OCI-M1 (cell line): ENCODE data around the gene USP51.
A peak's percentile ranks its signal among the peaks of the same experiment; 100 is the strongest.
"Not testable (repeated sequence)": the region's sequence is repeated elsewhere in the genome, so short reads cannot be mapped to it uniquely, and the experiment has no call there.

Source experiments
- DNase-seq: peaks from one replicate; lab custom pipeline; 2025; lab: John Stamatoyannopoulos, UW

The USP51 gene

DNA sequence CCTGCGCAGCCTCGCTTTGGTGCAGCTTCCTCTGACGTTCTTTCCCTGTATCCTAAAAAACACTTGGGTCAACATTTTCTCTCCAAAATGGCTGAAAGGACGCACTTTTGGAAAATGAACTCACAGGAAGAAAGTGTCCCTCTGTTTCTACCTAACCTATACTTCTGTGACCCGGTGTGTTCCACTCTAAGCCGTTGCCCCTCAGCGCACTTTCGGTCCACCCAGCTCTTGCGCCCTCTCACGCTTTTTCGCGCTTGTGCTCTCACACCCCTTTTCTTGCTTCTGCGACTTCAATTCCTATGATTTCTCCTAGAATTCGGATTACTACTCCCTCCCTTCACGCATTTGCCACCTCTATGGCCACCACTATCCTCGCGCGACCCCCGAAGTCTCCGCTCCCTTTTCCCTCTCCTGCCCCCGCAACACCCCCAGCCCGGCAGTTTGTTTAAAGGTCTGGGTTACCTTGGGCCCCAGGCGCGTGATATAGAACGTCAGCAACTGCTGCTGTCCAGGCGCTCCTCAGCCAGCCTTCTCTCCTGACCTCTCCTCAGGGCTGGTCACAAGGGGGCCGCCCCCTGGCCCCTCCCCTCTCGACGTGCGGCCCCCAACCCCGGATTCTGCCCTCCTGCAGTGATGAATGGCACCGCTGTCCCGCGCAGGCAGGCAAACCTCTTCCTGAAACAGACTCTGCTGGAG lies at the start of gene USP51:
Gene USP51 (minus strand): TSS at position 535 of the 696 bp plus-strand sequence. CDS start 909 bp downstream, outside the sequence.
- DNase-seq = peak; percentile 81

DNA sequence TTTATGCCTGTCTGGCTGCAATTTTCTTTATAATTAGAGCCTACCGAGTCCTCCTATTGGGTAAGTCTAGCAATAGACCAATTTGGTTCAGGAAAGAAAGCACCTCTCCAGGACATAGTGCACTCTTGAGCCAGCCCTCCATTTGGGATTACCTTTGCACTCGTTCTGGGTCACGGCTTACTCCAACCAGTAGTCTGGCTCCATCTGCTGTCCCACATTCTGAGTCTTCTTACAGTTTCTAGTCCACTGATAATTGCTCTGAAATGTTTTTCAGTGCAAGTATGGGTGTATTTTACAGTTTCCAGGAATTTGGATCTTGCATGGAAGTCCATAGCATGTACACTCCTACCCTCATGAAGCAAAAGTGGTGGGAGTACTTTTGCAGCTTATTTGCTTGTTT lies 34.8 kb upstream of the USP51 start:
- DNase-seq = peak; percentile 23

DNA sequence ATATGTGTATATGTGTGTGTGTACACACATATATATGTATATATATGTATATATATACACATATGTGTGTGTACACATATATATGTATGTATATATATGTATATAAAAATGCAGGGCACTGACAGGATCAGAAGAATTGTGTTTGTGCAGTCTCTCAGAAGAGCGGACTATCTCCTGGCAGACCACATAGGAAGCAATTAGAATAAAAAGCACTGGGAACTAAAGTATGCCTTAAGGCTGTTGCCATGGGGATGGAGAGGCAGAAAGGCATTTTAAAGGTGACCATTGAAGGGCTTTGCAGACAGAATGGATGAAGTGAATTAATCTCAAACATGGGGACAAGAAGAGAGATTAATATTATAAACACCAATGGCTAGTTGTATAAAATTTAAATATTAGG lies 33.7 kb upstream of the USP51 start:
- DNase-seq = no peak

DNA sequence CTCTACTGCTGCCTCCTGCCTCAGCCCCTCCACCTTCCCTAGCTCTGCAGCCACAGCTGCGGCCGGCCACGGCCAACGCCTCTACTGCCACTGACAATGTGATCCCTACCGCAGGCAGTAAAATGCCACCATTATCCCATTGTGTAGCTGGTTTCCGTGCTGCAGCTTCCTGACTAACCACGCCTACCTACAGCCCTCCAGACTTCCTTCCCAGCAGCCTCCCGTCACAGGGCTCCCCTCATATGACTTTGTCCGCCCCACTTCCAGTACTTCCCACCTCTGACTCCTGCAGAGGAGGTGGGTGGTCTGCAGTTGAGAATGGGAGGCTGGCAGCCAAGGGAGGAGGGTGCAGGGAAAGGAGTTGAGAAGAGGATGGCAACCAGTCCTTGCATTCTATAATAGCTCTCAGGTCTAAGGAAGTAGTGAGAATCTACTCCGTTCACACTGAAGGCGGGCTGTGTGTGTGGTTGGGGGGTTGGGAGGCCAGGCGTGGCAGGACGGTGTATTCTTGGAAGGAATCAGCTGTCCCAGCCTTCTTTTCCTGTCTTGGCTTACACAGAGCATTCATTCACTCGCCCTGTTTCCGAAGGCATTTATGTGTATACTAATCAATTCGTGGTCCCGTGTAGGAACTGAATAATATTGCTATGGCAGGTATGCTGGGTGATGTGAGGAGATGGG lies 33.1 kb upstream of the USP51 start:
- DNase-seq = no peak

DNA sequence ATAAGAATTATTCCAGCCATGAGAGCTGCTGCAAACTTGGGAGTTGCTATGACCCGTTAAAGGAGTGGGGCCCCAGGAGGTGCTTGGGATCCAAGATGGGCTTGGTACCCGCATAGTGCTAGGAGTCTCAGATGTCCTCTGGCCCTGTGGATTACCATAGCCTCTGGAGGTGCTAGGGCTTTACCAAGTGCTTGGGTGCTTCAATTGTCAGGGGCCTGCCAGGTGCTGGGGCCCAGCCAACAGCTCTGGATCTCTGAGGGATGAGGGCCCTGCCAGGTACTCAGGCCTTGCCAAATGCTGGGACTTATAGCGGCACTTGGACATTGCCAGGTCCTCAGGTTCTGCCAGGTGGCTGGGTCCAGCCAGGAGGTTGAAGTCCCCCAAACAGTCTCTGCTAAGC lies 32.0 kb upstream of the USP51 start:
- DNase-seq = no peak

DNA sequence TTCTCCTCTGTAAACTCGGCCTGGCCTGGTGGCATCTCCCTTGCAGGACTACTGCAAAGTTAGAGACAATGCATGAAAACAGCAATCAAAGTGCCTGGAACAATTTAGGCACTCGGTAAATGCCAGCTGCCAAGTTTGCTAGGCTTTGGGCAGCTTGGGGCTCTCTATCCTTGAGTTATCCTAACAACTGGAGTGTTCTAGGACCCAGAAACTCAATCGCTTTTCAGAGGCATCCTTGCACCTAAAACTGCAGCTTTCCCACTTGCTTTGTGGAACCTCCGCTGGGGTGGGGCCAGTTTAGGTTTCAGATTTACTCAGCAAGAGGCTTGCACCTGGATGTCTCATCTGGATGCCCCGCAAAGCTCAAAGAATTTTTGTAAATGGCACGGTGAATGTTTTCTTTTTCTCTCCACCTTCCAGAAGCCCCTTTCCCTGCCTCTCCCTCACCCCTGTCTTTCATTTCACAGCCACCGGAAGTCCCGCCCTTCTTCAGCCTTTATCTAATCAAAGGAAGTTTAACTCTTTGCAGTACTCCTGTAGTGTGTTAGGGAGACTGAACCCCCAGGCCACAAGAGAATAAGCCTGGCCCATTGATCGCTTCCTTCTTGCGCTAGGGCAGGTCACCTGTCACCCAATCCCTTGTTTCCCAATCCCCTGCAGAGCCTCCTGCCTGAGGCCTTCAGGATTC lies 27.3 kb upstream of the USP51 start:
- not testable (repeated sequence) for DNase-seq

DNA sequence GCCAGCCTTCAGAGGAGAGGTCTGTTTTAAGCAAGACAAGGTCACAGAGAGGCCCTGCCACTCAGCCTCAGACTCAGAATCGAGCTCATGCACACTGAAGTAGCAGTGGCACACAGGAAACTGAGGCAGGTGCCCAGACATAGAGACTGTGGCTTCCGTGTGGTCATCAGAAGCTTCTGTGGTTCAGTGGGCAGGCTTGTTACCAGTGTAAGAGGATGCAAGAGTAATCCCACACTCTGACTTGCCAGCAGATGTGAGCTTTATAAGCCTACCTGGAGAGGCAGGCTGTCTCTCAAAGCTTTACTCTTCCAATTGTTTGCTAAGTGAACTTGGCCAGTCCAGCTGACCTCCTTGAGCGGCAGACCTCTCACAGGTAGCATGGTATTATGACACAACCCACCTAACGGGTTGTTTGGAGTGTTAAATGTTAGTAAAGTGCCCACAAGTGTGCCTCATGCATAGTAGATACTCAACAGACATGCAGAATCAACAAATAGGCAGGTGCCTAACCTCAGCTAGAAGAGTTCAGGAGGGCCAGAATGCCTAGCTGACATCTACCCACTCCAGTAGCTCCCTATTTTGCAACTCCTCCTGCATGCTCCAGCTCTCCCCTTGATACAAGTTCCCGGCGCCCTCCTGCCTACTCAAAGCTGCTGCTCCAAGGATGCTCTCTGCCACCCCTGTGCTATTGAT lies 23.5 kb upstream of the USP51 start:
- DNase-seq = not testable (repeated sequence)

DNA sequence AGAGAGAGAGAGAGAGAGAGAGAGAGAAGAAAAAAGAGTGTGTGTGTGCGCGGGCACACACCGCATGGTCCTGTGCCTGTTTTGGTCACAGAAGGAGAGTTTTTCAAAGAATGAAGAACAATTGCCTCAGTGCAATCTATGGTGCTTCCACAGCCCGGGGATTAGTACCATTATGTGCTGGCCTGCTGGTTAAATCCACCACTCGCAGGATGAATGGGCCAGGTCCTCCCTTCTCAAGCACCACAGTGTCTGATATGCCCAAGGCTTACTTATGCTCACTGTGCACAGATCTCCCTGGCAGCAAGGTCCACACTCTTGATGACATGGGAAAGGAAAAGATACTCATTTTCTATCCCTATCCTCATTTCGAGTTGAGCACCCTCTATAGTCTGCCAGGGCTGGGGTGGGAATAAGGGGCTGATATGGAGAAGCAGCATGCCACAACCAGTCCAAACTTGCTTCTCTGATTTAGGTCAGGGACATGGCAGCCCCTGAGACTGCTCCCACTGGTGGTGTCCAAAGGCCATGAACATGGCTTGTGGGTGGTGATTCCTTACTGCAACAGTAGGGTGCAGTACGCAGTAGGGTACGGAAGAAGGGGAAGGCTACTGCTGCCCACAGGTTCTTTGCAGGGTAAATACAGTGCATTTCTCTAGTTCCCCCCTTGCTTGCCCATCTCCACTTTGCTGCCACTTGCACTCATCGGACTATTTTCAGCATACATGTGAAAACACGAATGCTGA lies 18.9 kb upstream of the USP51 start:
- not testable (repeated sequence) for DNase-seq

DNA sequence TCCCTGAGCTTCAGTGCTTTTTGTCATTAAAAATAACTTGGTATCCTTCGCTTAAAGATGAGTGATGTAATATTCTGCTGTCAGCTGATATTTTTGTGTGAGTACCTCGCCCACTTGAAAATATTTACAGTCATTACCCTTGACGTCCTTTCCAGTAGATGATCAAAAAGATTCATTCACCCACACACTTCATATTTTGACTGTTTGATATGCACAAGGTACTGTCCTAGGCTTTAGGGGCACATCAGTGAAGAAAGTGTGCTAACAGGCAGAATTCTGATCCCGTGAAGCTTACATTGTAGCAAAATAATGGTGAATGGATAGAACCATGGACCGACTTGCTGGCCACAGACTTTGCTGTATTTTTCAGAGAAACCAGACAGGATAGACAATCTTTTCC lies 18.1 kb upstream of the USP51 start:
- not testable (repeated sequence) for DNase-seq

DNA sequence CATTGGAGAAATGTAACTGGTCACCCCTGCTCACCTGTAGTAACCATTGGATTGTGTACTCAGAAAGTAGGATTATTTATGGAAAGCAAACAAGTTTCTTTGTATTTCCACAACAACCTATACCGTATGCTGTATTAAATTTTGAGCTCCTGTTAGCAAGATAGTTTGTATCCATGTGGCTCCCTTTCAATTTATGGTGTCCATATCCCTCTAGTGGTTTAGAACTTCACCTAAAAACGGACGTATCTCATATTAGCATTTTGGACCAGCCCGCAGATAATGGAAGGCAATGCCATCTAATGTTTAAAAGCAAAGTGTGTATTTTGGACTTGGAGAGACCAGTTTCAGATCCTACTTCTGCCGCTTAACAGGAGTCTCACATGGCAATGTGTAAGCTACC lies 17.4 kb upstream of the USP51 start:
- DNase-seq = not testable (repeated sequence)

DNA sequence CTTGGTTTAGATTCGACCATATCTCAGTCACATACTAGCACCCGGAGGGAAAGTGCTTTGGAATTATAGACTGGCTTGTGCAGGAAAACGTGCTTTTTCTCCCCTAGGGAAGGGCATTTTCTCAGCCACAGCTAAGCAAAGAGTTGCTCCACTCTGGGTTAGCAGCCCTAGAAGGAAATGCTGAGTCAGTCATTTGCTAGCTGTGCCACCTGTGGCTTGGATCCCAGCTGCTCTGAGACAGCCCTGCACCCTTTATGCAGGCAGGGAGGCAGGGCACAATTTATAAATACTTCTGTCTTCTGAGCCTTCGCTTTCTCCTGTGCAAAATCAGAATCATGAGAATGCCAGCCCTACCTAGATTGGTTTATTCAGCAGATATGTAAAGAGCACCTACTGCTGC lies 1.3 kb upstream of the USP51 start:
- DNase-seq = no peak

DNA sequence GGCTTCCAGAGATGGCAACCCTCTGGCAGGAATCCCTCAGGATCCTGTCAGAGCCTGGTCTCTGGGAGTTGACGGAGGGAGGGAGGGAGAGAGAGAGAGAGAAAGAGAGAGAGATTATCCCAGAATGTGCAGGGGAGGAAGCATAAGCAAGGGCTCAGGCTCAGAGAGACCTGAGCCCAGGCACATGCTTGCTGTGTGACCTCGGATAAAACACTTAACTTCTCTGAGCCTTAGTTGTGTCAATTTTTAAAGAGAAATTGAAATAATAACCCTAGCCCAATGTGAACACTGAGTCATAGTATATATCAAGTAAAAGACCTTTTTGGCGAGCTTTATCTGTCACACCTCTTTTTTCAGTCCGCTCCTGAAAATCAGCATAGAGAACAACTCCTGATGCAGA lies 473 bp upstream of the USP51 start:
- no peak for DNase-seq

DNA sequence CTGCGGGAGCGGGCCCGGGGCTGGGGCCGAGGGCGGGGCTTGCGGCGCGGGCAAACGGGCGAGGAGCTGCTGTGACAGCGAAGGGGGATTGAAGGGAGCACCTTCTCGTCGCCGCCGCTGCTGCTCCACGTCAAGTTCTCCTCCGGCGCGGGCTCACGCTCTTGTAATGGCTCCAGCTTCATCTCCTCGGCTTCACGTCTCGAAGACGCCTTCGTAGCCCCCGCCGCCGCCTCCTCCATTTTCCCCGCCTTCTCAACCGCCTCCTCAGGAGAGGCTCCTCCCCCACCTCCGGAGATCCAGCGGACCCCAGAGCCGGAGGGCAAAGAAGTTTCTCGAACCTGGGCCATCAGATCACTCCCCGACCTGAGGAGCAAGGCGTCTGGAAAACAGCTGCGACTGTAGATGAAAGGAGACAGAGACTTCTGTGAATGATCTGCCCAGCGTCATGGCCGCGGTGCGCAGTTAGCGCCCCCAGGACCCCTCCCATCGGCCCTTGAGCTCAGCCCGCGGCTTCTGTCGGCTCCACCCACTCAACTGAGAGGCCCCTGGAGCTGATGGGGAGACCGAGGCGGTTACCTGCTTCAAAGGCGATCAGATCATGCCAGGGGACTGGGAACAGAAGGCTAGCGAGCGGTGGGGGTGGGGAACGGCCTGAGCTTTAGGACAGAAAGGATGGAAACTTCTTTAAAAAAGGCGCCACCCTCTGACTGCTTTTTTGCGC lies 895 bp downstream of the USP51 start:
- peak; percentile 83 for DNase-seq

DNA sequence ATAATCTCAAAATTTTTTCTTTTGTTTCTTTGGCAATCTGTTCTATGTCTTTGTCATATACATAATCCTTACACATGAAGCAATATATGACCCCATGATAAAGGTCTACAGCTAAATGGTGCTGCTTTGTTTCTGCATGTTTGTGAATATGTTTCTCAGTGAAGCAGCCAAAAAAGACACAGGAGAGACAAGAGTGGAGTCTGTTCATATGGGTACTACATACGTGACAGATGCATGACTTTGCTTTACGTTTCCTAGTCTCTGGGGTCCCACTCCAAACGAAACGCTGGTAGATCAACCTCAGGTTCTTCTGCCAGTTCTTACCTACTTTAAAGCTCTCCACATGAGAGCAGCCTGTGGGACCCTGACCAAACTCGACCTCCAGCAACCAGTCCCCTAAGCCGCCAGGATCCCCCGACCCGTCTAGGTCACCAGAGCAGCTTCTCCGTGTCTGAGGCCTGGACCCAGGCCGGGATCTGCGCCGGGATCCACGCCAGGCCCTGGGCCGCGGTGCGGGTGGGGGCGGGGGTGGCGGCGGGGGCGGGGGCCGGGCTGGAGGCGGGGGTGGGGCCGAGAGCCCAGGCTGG lies 1.5 kb downstream of the USP51 start:
- no peak for DNase-seq

DNA sequence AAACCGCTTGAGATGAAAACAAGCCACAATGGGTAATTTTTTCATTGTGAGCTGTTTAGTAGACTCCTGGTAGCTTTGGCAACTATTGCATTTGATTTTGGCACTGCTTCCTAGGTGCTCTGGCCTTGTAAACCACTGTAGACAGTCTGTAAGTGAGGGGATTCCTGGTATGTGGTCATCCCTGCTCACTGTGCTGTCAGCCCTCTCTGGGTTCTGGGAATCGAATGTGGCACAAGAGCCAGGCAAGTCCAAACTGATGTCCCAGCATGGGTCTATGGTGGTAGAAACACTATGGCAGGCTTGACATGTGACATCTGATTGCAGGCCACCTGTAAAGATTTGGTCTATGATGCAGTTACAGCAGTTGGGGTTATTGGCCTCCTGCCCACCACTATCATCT lies 2.5 kb downstream of the USP51 start:
- no peak for DNase-seq

DNA sequence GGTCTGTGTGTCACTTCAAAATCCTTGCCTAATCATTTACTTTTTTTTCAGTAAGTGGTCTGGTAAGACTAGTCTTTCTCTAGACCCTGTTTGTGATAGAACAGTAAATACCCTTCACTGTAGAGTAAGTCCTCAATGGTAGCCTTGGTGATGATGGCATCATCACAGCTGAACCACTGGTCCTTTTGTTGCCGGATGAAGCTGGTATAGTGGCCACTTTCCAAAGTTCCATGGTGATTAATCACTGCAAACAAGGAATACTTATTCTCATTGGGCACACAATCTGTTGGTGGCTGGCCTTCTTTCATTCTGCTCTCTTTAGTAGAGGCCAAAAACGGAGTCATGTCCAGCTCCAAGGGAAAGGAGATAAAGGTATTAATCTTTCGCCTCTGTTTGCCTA lies 2.9 kb downstream of the USP51 start:
- no peak for DNase-seq

DNA sequence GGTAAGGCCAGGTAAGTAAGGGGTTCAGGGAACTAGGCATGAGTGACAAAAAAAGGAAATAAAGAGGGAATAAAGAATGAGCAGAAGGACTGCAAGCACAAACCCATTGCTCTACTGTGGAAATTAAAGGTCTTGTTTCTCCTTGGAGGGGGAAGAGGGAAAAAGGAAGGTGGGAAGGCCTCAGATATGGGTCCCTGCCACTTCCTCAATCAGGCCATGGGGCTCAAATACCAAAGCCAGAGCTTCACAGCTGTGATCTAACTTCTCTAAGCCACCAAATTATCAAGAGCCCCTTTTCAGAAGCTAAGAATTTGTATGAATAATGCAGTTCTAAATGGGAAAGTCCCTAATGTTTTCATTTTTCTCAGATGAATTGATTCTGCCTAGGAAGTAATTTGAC lies 4.7 kb downstream of the USP51 start:
- peak; percentile 43 for DNase-seq

DNA sequence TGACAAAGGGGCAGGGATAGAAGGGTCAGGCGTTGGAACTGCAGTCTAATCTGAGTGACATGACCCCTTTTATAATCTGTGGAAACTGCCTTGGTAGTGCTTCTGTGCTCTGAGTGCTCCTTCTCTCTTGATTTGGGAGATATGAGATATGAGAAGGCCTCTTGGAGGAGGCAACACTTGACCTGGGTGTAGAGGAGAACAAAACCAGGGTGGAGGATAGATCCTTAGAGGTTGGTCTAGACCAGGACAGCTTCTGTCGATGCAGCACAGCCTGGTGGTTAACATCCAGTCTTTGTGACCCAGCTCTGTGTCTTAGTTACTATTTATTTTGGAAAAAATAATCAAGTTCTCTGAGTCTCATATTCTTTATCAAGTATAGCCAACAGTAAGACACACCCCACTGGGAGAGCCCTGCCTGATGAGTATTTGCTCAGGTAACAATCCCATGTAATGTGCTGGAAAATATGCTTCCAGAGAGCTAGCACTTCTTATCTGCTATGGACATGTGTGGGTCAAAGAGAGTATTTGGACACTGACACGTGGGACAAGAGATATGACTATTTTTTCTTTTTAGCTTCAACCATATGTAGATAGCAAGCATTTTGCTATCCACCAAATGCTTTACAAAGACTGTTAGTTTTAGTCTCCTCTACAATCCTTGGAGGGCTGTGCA lies 9.1 kb downstream of the USP51 start:
- DNase-seq = peak; percentile 49

DNA sequence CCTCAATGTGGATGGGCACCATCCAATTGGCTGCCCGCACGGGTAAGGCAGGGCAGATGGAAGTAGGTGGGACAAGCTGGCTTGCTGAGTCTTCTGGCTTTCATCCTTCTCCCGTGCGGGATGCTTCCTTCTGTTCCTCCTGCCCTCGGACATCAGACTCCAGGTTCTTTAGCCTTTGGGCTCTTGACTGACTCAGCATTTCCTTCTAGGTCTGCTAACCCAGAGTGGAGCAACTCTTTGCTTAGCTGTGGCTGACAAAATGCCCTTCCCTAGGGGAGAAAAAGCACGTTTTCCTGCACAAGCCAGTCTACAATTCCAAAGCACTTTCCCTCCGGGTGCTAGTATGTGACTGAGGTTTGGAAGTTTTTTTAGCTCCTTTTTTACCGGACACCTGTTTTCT lies 9.7 kb downstream of the USP51 start:
- not testable (repeated sequence) for DNase-seq

DNA sequence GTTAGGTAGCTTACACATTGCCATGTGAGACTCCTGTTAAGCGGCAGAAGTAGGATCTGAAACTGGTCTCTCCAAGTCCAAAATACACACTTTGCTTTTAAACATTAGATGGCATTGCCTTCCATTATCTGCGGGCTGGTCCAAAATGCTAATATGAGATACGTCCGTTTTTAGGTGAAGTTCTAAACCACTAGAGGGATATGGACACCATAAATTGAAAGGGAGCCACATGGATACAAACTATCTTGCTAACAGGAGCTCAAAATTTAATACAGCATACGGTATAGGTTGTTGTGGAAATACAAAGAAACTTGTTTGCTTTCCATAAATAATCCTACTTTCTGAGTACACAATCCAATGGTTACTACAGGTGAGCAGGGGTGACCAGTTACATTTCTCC lies 23.9 kb downstream of the USP51 start:
- DNase-seq = not testable (repeated sequence)
